GM12878 (cell line): ENCODE results near the gene MACROD2. TPM values are rescaled to one million over a fixed set of nuclear protein-coding genes. Genes with fewer than 3 reads are reported as not detected.

Experiments used
- ATAC-seq: fragments of 200-7000 bp; cut with Tn5 transposase; 3 replicates; pipeline ENCODE4 v1.9.1; 2020; ENCODE audit warnings: mild to moderate bottlenecking, moderate library complexity
- BruUV-seq: library from RNA; stranded (reverse); fragments of 400-500 nt; replicated peaks from 2 replicates; lab custom pipeline; 2021; lab: Mats Ljungman, UMichigan
- CTCF ChIA-PET: fragments of 300-600 bp; sonication (Branson Sonifier 250); formaldehyde crosslinking; extraction: SDS; loops from one replicate; lab custom pipeline; 2021; ENCODE audit warnings: inconsistent platforms; lab: Yijun Ruan, JAX
- POLR2A ChIA-PET: fragments of 350-600 bp; formaldehyde crosslinking; extraction: SDS; loops from one replicate; lab custom pipeline; 2021; ENCODE audit warnings: inconsistent platforms; lab: Charles Lee
- RAD21 ChIA-PET: fragments of 300-600 bp; sonication (Branson Sonifier 250); formaldehyde crosslinking; loops from one replicate; lab custom pipeline; 2023; ENCODE audit warnings: antibody characterized with exemption; ENCODE audit not compliant: unreplicated experiment; lab: Charles Lee
- SMC1A ChIA-PET: fragments of 300-600 bp; sonication (Branson Sonifier 250); formaldehyde crosslinking; loops from one replicate; lab custom pipeline; 2023; ENCODE audit not compliant: unreplicated experiment, uncharacterized antibody; lab: Charles Lee
- DNase-seq: peaks from one replicate; pipeline ENCODE4 v3.0.0-alpha.2; 2011; ENCODE audit warnings: low read depth, low spot score
- FAIRE-seq: peaks from 3 replicates; lab custom pipeline; 2011; peaks lifted over from hg19 to GRCh38; lab: Jason Lieb, UNC
- H2AFZ ChIP-seq: 2 replicates; pipeline ENCODE4 v1.6.0; 2011; ENCODE audit warnings: low read depth, low read length, control low read depth; ENCODE audit not compliant: control insufficient read depth
- H3K27ac ChIP-seq: 2 replicates; pipeline ENCODE4 v1.5.1; 2011; ENCODE audit warnings: control low read depth; ENCODE audit not compliant: control insufficient read depth, insufficient read depth
- H3K27me3 ChIP-seq, 2 experiments: replicated peaks in 1 of 2; 2 replicates each; pipeline versions ENCODE4 v1.6.0 to v1.6.1; 2011; ENCODE audit warnings: low read length in 1 of 2; ENCODE audit not compliant: control insufficient read depth in 2 of 2, insufficient read depth in 2 of 2
- H3K36me3 ChIP-seq, 2 experiments: 2 replicates each; pipeline ENCODE4 v1.5.1; 2011; ENCODE audit warnings: low read length in 1 of 2; ENCODE audit not compliant: control insufficient read depth in 2 of 2, insufficient read depth in 2 of 2
- H3K4me1 ChIP-seq: 2 replicates; pipeline ENCODE4 v1.6.1; 2011; ENCODE audit warnings: mild to moderate bottlenecking, low read length, moderate library complexity, mixed read lengths; ENCODE audit not compliant: control insufficient read depth, insufficient read depth
- H3K4me2 ChIP-seq: 2 replicates; pipeline ENCODE4 v1.6.0; 2011; ENCODE audit warnings: control low read depth; ENCODE audit not compliant: control insufficient read depth, insufficient read depth
- H3K4me3 ChIP-seq: fragments of 200-600 bp; sonication (generic); 2 replicates; pipeline ENCODE4 v1.5.1; 2016
- H3K79me2 ChIP-seq: 2 replicates; pipeline ENCODE4 v1.6.0; 2011; ENCODE audit warnings: low read length; ENCODE audit not compliant: control insufficient read depth, insufficient read depth
- H3K9ac ChIP-seq: 2 replicates; pipeline ENCODE4 v1.8.0; 2011; ENCODE audit warnings: low read length, control low read depth, mixed read lengths; ENCODE audit not compliant: control insufficient read depth, insufficient read depth
- H3K9me3 ChIP-seq: replicated peaks from 3 replicates; pipeline ENCODE4 v1.5.1; 2011; ENCODE audit warnings: mild to moderate bottlenecking, low read length; ENCODE audit not compliant: control insufficient read depth, insufficient read depth
- H4K20me1 ChIP-seq: 2 replicates; pipeline ENCODE4 v1.6.0; 2011; ENCODE audit not compliant: control insufficient read depth, insufficient read depth
- CHD4 ChIP-seq: fragments of 200-600 bp; sonication (generic); IDR thresholded peaks from 2 replicates; pipeline ENCODE4 v1.6.1; 2016; ENCODE audit warnings: mild to moderate bottlenecking
- E2F8 ChIP-seq: fragments of 450-650 bp; IDR thresholded peaks from 2 replicates; pipeline ENCODE4 v1.6.1; 2018; ENCODE audit warnings: mild to moderate bottlenecking, low read depth, moderate library complexity; ENCODE audit not compliant: partially characterized antibody
- HDAC6 ChIP-seq: fragments of 200-600 bp; sonication (generic); IDR thresholded peaks from one replicate; pipeline ENCODE4 v1.8.0; 2017; ENCODE audit warnings: antibody characterized with exemption; ENCODE audit not compliant: unreplicated experiment
- NR2C2 ChIP-seq: IDR thresholded peaks from 2 replicates; pipeline ENCODE4 v1.6.1; 2011; ENCODE audit warnings: borderline replicate concordance, low read depth; ENCODE audit not compliant: control insufficient read depth, insufficient read length
- RB1 ChIP-seq: fragments of 450-650 bp; formaldehyde crosslinking; IDR thresholded peaks from 2 replicates; pipeline ENCODE4 v1.6.1; 2017; ENCODE audit warnings: mild to moderate bottlenecking, borderline replicate concordance
- RELB ChIP-seq: fragments of 450-650 bp; IDR thresholded peaks from 2 replicates; pipeline ENCODE4 v1.6.1; 2017; ENCODE audit warnings: low read depth, mild to moderate bottlenecking, moderate library complexity
- SIN3A ChIP-seq: IDR thresholded peaks from 2 replicates; pipeline ENCODE4 v1.6.1; 2012; ENCODE audit warnings: low read depth, low read length, improper control_type of control experiment
- SKIL ChIP-seq: fragments of 450-650 bp; IDR thresholded peaks from 2 replicates; pipeline ENCODE4 v1.6.1; 2017; ENCODE audit warnings: mild to moderate bottlenecking, low read depth, inconsistent platforms; ENCODE audit not compliant: poor library complexity, severe bottlenecking
- SPI1 ChIP-seq: IDR thresholded peaks from 2 replicates; pipeline ENCODE4 v1.6.1; 2011; ENCODE audit warnings: low read depth, mild to moderate bottlenecking, low read length, moderate library complexity, borderline replicate concordance; ENCODE audit not compliant: insufficient read depth
- SUZ12 ChIP-seq: fragments of 200-600 bp; sonication (generic); IDR thresholded peaks from one replicate; pipeline ENCODE4 v1.6.1; 2018; ENCODE audit warnings: antibody characterized with exemption, mild to moderate bottlenecking; ENCODE audit not compliant: unreplicated experiment
- WRNIP1 ChIP-seq: IDR thresholded peaks from 2 replicates; pipeline ENCODE4 v1.6.1; 2011; ENCODE audit warnings: low read depth, low read length, improper control_type of control experiment, borderline replicate concordance
- ZBTB4 ChIP-seq: fragments of 450-650 bp; formaldehyde crosslinking; IDR thresholded peaks from 2 replicates; pipeline ENCODE4 v1.4.0; 2022; ENCODE audit warnings: mild to moderate bottlenecking, moderate library complexity
- ZNF274 ChIP-seq: IDR thresholded peaks from one replicate; pipeline ENCODE4 v1.8.0; 2011; ENCODE audit not compliant: insufficient read length, insufficient read depth
- WGBS: methylation state at CpG from one replicate; pipeline ENCODE4 v1.1.6; 2016; ENCODE audit warnings: low lambda C conversion rate; ENCODE audit not compliant: insufficient replicate concordance, insufficient coverage; ENCODE audit errors: missing lambda C conversion rate; 5-methylcytosine and 5-hydroxymethylcytosine counted together
- in situ Hi-C: fragments of 300-500 bp; cut with MboI; formaldehyde crosslinking; loops from 9 replicates; pipeline ENCODE4 v1.14.3; 2018; ENCODE audit warnings: mixed read lengths
- intact Hi-C: fragments of 100-400 bp; cut with micrococcal nuclease; formaldehyde crosslinking; loops from one replicate; pipeline ENCODE4 v1.14.2; 2022; ENCODE audit not compliant: unreplicated experiment
- polyA plus RNA-seq, 11 experiments: library from polyadenylated mRNA; depleted of rRNA in 4 of 11; unstranded in 6 of 11; stranded (reverse) in 5 of 11; fragments of >200 nt; fragmentation: Nextera tagmentation in 4 of 11; fragmentation: Illumina TruSeq in 1 of 11; extraction: Ambion mirVana in 4 of 11; extraction: Trizol in 1 of 11; gene quantifications; 1 replicate in 1 of 11; 2 replicates in 10 of 11; pipeline versions ENCODE4 v1.2.1 to v1.2.3, GENCODE V29; 2011 to 2016; ENCODE audit warnings: inconsistent platforms in 2 of 11, missing spikeins in 2 of 11, low read depth in 1 of 11
- total RNA-seq, 4 experiments: library from RNA; depleted of rRNA in 3 of 4; stranded (reverse); fragments of >200 nt in 3 of 4; fragmentation: Illumina TruSeq in 1 of 4; extraction: Trizol in 1 of 4; gene quantifications; 2 replicates each; pipeline versions ENCODE4 v1.2.1 to v1.2.3, GENCODE V29; 2013 to 2021

Gene MACROD2
- total and polyA plus RNA-seq, 10 of the 15 experiments (the other 5 are each of a cell fraction or from before 2014, with no cell fraction given): 1.1 to 21.5 (median 2.2) TPM

- POLR2A ChIA-PET: no interaction called here
- BruUV-seq: no TSS peak
- Histone ChIP-seq H3K79me2 (no peaks in the 10 kb centered on the region), H3K9me3 (peaks cover 2% of the 10 kb centered on the region; the same call in 1 of the 3 replicates), H2AFZ (no peak overlapping the region), H3K4me1 (no peaks in the 10 kb centered on the region), H3K27ac (no peak overlapping the region), H4K20me1 (no peaks in the 10 kb centered on the region), H3K27me3 (no peaks in the 10 kb centered on the region), H3K9ac (no peak overlapping the region), H3K4me2 (no peak overlapping the region), H3K4me3 (no peak overlapping the region), H3K36me3 (no peaks in the 10 kb centered on the region)
- no peak for DNase-seq
- CTCF ChIA-PET: no interaction called here
- 15% methylated on average over 2 of the region's 2 CpGs for WGBS
- no peak for FAIRE-seq
- RAD21 ChIA-PET: no interaction called here
- in situ Hi-C loops: no loop called here
- SMC1A ChIA-PET: no interaction called here
- intact Hi-C loops: no loop called here
- ATAC-seq: no peak
- no peak for TF ChIP-seq E2F8
- TF ChIP-seq WRNIP1: no peak
- TF ChIP-seq HDAC6: no peak
- no peak for TF ChIP-seq SIN3A
- no peak for TF ChIP-seq SUZ12
- TF ChIP-seq ZBTB4 (CRISPR knock-in tag): no peak
- no peak for TF ChIP-seq SKIL
- no peak for TF ChIP-seq RELB
- no peak for TF ChIP-seq NR2C2
- no peak for TF ChIP-seq ZNF274
- no peak for TF ChIP-seq CHD4
- no peak for TF ChIP-seq SPI1
- no peak for TF ChIP-seq RB1
Observed at GRCh38 chr20:14996883-14997672, 1001.8 kb downstream of the MACROD2 start.
